ENCODE results near the gene FAM229A.

Gene FAM229A

DNA sequence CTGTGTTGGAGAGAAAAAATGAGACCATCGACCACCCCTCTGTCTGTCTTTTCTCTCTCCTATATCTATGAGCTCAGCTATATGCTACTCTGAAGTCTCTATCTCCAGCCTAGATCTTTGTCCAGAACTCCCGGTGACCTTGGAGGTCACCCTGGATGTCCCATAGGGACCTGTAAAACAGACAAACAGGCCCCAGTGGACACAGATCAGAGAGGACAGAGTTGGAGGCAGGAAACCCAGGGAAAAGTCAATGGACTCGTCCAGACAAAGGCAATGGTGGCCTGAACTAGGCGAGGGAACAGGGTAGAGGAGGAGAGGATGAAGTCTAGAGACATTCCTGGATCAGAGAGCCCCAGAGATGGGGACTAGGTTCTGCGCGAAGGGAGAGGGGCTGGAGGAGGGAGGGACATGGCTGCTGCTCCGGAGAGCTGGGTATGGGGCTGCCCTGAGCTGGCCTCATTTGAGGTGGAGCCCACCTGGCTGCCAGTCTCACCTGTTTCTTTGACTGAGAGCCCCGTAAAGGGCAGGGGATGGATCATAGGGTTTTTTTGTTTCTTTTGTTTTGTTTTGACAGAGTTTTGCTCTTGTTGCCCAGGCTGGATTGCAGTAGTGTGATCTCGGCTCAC is 15.6 kb downstream of the FAM229A start:
- no peak for DNase-seq

DNA sequence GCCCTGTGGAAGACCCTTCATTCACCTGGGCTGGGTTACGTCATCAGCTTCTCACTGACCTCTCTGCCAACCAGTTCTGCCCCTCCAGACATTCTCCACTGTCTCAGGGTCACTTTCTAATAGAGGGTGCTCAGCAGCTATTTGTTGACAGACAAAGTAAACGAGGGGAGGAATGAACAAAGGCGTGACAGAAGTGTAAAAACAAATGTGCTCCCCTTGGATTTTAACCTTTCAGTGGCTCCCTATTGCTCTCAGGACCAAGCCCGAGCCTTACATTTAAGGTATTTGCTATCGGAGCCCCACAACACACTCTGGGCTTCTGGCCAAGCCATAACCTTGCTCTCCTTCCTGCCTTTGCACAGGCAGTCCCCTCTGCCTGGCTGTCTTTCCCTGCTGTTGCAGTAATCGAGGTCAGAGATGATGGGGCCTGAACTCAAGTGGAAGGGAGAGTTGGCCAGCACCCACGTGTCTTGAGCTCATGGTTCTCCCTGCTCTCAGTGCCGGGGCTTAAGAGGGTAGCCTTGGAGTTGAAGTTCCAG is 16.9 kb downstream of the FAM229A start:
- no peak for DNase-seq

DNA sequence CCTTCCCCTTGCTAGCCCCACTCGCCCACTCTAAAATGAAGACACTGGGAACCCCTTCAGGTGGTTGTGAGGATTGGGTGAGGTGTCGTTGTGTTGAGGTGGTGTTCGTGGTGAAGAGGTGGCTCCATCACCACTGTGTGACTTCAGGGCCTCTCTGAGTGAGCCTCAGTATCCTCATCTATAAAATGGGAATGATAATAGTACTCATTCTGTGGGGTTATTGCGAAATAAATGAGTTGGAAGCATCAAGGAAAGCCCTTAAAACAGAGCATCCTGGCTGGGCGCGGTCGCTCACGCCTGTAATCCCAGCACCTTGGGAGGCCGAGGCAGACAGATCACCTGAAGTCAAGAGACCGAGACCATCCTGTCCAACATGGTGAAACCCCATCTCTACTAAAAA is 19.6 kb downstream of the FAM229A start:
- no peak for DNase-seq

DNA sequence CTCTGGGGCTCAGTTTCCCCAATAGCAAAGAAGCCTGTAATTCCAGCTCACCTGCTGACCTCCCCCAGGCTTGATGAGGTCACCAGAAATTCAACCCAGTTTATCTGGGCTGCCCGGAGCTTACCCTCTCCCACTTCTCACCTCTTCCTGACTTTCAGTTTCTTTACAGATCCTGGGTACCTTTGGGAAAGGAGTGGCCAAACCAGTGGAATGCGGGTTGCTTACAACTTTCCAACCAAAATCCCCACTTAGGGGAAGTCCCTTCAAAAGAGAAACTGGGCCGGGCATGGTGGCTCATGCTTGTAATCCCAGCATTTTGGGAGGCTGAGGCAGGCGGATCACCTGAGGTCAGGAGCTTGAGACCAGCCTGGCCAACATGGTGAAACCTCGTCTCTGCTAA is 20.3 kb downstream of the FAM229A start:
- no peak for DNase-seq

DNA sequence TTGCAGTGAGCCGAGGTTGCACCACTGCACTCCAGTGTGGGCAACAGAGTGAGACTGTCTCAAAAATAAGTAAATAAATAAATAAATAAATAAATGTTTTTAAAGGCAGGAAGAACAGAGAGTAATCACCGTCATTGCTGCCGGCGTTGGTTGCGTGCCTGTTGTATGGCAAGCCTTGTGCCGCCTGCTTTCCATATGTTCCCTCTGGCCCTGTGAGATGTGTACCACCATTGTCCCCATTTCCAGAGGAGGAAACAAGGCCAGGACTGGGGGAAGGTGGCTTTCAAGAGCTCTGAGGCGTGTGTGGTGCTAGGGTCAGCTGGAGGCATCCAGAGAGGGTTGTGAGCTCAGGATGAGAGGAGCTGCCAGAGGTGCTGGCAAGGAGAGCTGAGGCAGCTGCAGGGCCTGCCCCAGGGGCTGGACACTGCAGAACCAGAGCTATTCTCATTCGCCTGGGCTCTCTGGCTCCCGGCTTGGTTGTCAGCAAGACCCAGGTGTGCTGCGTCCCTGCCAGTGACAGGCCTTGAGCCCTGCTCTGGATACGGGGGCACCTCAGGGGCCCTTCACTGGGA is 21.0 kb downstream of the FAM229A start:
- no peak for DNase-seq

DNA sequence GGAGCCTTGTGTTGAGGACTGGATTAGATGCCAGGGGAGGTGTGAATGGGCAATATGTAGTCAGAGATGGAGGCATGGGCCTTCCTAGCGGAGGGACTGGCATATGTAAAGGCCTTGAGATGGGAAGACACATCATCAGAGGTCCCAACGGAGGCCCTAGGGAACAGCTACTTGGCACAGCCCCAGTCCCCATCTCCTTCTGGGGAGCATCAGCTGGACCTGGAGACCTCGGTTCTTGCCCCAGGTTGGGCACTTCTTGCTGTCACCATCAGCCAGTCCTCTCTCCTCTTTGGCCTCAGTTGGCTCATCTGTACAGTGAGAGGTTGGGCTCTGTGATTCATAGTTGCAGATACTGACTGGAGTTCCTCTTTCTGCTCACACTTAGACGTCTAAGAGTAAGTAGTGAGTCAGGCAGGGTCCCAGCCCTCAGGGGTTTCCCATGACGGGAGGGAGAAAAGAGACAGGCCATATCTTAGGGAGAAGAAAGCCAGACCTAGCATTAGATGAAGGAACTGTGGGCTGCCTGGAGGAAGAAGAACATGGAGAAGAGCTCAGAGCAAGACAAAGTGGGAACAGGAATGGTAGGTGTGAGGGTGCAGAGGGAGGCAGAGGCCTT is 22.8 kb downstream of the FAM229A start:
- no peak for DNase-seq

DNA sequence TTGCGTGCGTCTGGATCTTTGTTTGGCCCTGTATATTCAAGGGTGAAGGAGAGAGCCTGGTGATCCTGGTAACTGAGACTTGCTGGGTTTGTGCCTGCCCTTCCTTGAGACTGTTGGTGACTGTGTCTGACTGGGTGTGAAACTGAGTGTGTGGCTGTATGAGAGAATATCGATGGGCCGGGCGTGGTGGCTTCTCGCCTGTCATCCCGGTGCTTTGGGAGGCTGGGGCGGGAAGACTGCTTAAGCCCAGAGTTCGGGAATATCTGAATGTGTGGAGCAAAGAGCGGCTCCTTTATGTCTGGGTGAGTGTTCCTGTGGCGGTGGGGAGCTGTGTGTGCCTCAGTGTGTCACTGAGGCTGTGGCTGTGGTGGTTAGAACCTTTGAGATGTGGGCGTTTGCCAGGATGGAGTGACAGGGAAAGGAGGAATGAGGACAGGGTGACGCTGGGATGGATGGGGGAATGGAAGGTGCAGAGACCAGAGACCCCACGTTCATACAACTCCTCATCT is 23.6 kb downstream of the FAM229A start:
- no peak for DNase-seq

DNA sequence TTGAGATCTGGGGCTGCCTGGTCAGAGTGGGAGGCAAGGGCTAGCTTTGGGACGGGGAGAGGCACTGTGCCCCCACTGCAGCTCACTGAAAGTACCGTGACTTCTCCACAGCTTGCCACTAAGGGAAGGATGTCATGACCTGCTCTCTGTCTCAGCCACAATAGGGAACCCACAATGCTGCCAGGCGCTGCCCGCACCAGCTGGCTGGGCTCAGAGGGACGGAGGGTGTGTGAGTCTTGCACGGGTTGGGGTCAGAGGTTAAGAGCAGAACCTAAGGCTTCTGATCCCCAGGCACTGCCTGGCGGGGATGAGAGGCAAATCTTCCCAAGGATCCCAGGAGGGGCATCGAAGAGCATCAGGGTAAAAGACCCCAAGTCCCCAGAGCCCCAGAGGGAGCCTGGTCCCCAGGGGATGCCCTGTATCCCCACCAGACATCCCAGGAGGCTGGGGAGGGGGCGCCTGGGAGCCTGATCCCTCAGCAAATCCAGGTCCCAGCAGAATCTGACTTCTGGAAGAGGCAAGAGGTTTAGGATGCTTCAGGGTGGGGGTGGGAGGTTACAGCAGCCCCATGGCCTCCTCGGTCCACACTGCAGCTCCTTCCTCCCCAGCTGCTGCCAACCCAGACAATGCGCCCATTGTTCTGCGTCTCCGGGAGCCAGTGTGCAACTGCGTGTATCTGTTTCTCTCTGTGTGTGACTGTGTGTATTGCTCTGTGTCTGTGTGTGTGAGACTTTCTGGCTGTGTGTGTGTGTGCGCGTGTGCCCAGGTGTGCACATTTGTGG is 24.2 kb downstream of the FAM229A start:
- DNase-seq: no peak

DNA sequence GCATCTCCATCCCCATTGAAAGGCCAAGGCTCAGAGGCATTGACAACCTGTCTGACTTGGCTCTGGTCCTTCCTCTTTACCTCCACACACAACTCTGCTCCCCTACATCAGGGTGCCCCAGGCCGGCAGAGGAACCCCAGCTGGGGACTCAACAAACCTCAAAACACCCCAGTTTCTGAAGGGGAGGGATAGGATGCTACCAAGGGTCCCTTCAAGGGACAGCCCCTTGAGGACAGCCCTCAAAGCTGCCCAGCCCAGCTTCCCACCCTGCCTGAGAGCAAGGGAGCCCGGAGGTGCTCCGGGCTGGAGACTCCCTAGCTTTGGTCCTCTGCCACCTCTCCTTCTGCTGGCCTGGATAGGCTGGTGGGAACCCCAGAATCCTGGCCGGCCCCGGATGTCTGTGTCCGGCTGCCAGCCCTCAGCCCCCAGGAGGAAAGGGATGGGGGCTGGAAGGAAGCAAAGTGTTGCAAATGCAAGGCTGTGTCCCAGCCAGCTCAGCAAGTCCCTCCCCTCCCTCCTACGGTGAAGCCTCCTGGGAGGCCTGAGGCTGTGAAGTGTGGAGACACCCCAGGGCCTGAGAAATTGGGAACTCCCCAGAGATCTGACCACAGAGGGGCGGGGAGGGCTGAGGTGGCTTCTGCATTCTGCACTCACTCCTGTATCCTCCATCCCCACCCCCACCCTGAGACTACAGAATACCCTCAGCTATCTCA is 25.2 kb downstream of the FAM229A start:
- no peak for DNase-seq

DNA sequence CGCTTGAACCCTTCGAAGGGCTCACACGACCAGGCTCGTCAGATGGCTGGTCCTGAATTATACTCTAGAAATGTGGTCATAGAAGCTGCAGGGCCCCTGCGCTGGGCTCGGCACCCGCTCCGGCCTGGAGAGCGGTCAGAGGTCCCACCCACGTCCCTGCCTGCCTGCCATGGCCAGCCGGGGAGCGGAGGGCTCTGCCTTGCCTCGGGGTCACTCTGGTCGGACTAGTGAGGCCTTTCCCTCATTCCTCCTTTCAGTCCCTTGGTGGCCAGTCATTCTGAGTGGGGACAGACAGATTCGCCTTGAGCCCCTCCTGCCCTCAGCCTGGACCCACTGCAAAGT is 25.7 kb downstream of the FAM229A start:
- DNase-seq: no peak

DNA sequence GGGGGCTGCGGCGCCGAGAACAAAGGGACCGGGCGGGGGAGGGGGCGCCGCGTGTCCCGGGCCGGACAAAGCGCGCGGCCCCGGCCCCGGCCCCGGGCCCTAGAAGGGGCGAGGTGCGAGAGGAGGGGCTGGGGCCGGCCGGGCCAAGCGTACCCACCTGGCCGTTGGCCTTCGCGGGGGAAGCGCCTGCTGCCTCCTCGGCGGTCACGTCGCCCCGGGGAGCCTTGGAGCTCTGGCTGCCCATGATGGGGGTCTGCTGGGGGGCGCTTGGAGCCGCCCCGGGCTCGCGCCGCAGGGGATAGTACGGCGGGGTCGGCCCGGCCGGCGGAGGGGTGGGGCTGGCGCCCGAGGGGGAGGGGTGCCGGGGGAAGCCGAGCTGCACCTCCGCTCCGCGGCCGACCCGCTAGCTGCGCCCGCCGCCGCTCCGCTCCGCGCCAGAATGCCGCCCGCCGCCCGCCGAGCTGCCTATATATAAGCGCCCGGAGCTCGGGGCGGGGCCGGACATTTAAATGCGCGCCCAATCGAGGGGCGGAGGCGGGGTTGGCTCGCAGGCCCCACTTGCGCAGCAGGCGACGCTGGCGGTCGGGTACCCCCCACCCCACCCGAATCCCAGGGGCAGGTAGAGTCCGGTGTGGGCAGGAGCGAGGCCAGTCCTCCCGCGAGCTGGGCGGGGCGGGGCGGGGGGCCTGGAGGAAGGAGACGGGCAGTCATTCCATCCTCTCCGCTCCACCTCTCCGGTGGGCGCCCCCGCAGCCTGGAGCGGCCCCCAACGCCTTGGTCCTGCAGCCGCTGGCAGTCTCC is 26.3 kb downstream of the FAM229A start, which contains the start of gene MARCKSL1:
MARCKSL1 (minus strand) TSS at position 444 of the 801 bp plus-strand sequence; CDS start at position 244, 200 bp downstream.
- peak; percentile 56 to 86 for DNase-seq

DNA sequence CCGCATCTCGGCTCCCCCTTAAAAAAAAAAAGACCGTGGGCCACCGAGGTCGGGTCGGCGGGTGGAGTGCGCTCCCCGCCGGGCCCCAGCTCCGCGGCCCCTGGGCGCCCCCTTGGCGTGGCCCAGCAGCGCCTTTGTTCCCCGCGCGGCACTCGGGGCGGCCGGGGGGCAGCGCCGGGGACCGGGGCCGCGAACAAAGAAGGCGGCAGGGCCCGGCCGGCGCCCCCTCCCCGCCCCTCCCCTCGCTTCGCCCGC is 26.8 kb downstream of the FAM229A start:
- no peak for DNase-seq

DNA sequence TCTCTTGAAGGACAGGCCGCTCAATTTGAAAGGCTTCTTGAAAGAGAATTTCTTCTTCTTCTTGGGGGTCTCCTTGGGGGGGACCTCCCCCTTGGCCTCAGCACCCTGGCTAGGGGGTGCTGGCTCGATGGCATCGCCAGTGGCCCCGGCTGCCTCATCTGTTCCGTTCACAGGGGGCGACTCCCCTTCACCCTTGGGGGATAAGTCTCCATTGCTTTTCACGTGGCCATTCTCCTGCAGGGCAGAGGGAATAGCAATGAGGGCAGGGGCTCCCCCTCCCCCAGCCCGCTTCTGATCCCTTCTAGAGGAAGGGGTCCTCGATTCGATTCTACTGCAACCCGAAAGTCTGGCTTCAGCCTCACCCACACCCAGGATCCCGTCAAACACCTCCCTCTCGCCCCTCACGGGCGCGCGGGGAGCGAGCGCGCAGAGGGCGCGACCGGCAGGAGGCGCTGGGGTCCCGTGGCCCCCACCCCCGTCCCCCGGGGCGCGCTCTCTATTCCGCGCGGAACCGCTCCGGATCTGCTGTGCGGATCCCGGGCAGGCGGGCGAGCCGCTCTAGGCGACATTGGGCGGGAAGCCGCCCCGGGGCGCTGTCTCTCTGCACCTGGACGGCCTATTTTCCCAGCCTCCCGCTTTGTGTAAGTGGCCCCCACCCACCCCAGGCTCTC is 27.3 kb downstream of the FAM229A start:
- DNase-seq: peak in 1 of 2 experiments; percentile 35

DNA sequence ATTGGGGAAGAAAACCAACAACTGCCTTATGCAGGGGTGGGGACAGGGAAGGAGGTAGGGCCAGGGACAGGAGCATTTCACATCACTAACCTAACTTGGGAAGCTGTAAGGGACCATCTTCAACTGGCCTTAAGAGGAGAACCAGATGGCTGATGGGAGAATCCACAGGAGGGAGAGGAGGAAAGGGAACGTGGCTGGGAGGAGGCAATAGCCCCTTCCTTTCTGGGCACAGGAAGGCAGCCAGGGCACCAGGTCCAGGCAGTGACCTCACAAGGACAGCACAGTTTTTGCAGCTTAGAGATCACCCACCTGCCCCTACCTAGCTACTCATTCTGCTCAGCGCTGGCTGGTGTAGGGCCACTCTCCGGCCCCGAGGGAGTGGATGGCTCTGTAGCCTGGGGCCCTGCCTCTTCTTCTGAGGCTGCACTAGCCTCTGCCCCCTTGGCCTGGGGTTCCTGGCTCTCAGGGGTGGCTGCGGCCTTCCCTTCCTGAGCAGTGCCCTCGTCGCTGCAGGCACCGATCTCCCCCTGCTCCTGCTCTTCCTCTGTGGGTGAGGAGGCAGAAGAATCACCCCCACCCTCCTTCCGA is 27.9 kb downstream of the FAM229A start:
- no peak for DNase-seq

DNA sequence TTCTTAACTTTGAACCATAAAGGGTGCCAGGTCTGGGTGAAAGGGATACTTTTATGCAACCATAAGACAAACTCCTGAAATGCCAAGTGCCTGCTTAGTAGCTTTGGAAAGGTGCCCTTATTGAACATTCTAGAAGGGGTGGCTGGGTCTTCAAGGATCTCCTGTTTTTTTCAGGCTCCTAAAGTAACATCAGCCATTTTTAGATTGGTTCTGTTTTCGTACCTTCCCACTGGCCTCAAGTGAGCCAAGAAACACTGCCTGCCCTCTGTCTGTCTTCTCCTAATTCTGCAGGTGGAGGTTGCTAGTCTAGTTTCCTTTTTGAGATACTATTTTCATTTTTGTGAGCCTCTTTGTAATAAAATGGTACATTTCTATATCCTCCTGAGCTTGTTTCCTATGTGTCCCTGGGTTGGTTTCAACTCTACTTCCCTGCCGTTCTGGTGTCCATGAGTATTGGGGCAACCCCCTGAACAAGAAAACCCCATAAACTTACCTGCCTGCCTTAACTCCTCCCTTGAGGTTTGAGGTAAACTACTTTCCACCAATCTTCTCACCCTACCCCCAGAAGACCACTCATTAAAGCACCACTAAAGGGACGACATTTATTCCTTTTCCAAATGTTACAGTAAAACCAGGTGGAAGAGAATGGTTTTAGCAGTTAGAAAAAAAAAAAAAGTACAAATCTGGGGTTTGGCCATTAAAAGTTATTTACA is 28.9 kb downstream of the FAM229A start:
- no peak for DNase-seq

DNA sequence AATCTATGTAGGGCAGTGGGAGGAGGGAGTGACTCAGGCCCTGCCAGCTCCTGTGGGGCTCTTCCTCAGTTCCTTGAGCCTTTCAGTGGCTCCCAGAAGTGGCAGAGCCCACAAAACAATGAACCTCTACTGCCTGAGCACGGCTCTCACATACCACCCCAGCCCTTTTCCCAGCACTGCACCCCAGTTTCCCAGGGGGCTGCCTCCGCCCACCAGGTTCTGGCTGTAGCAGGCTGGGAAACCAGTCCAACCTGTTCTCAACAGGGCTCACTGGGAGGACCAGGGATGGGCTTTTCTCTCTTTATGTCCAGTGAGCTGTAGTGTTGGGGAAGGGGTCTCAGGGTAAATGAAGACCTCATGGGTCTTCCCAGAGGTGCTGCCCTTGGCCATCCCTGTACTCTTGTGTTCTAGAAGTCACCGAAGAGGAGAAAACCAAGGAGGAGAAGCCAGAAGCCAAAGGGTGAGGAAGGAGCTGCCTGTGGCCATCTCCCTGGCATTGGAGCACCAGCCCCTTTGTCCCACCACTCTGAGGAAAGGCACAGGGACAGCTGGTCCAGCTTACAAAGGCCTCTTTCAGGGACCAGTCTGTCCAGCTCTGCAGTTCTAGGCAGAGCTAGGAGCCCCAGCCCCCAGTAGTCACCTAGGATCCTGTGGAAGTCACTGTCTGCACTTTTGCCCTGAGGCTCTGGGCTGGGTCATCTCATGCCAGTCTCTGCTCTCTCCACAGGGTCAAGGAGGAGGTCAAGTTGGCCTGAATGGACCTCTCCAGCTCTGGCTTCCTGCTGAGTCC is 29.8 kb downstream of the FAM229A start:
- no peak for DNase-seq

DNA sequence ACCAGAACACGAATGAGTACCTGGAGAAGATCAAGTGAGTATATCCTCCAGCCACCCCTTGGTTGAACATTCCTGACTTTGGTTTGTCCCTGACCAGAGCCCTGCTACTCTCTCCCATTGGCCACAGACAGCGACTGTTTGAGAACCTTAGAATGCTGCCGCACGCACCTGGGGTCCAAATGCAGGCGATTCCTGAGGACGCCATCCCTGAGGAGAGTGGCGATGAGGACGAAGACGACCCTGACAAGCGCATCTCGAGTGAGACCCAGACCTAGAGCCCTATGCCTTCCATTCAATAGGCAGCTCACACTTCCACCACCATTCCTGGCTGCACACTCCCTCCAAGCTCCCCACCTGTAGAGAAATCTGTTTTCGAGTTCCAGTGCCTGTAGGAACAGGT is 30.7 kb downstream of the FAM229A start:
- no peak for DNase-seq

DNA sequence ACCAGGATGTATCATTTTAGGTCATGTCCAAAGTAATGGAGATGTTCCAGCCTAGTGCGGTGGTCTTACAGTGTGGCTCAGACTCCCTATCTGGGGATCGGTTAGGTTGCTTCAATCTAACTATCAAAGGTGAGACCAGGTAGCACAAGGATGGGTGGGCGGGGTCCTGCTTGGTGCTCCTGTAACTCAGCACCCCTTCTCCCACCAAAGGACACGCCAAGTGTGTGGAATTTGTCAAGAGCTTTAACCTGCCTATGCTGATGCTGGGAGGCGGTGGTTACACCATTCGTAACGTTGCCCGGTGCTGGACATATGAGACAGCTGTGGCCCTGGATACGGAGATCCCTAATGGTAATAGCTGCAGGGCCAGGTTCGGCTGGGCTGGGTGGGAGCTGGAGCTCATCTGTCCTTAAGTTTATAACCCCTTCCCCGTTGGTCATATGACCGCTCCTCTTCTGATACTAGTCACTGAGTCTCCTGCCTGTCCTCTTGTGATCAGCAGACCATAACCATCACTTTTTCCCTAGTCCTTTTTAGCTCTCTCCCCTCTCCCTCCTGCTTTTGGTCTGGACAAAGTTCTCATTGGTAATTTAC is 31.6 kb downstream of the FAM229A start:
- no peak for DNase-seq

DNA sequence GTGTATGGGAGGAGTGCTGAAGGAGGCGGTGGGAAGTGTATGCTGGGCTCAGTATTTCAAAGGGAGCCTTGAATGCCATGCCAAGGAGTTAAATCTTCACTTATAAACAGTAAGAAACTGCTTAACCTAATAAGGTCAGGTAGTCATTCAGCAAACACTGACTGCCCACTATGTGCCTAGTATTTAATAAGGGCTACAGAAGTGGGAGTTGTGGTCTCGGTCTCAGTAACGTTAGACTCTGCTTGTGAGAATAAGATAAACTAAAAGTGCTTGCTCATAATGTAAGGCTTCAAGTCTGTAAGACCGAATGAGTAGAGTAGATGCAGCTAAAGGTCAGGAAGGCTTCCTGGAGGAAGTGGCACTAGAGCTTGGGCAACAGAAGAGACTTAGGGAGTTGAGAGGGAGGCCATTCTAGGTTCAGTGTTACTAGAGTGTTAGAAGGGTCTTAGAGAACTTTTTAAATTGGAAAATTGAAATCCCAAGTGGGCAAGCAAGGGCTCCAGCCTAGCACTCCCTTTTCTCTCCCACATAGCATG is 32.3 kb downstream of the FAM229A start:
- no peak for DNase-seq
